GM23338 (cell line): Measurements from ENCODE around the gene CMKLR1. TPM values are rescaled to one million over a fixed set of nuclear protein-coding genes. Genes with fewer than 3 reads are reported as not detected.

ENCODE experiments used
- ATAC-seq: fragments of 200-7000 bp; cut with Tn5 transposase; 3 replicates; pipeline ENCODE4 v1.9.1; 2020
- DNase-seq: peaks from one replicate; pipeline ENCODE4 v3.0.0-alpha.2; 2015; ENCODE audit warnings: low spot score
- H2AFZ ChIP-seq: fragments of 200-600 bp; sonication (generic); 2 replicates; pipeline ENCODE4 v1.8.0; 2016; ENCODE audit warnings: antibody characterized with exemption, mild to moderate bottlenecking, moderate library complexity
- H3F3A ChIP-seq: fragments of 200-600 bp; sonication (generic); replicated peaks from 2 replicates; pipeline ENCODE4 v1.8.0; 2017; ENCODE audit warnings: antibody characterized with exemption, mixed run types, low read depth
- H3K27ac ChIP-seq: fragments of 200-600 bp; sonication (generic); 2 replicates; pipeline ENCODE4 v1.6.1; 2016; ENCODE audit warnings: low read depth
- H3K27me3 ChIP-seq: fragments of 200-600 bp; sonication (generic); 2 replicates; pipeline ENCODE4 v1.8.0; 2016; ENCODE audit warnings: mild to moderate bottlenecking, mixed run types, moderate library complexity; ENCODE audit not compliant: insufficient read depth
- H3K36me3 ChIP-seq: fragments of 200-600 bp; sonication (generic); 2 replicates; pipeline ENCODE4 v1.8.0; 2016; ENCODE audit warnings: mild to moderate bottlenecking; ENCODE audit not compliant: insufficient read depth
- H3K4me1 ChIP-seq: fragments of 200-600 bp; sonication (generic); 2 replicates; pipeline ENCODE4 v1.8.0; 2016; ENCODE audit warnings: mild to moderate bottlenecking, moderate library complexity; ENCODE audit not compliant: insufficient read depth
- H3K4me2 ChIP-seq: fragments of 200-600 bp; sonication (generic); 2 replicates; pipeline ENCODE4 v1.7.1; 2017; ENCODE audit warnings: mixed run types
- H3K4me3 ChIP-seq: fragments of 200-600 bp; sonication (generic); 2 replicates; pipeline ENCODE4 v1.6.1; 2016; ENCODE audit warnings: mixed run types
- H3K79me2 ChIP-seq: fragments of 200-600 bp; sonication (generic); replicated peaks from 2 replicates; pipeline ENCODE4 v1.8.0; 2017; ENCODE audit warnings: mild to moderate bottlenecking; ENCODE audit not compliant: insufficient read depth
- H3K9me2 ChIP-seq: fragments of 200-600 bp; sonication (generic); 2 replicates; pipeline ENCODE4 v1.8.0; 2017; ENCODE audit not compliant: insufficient read depth
- H4K20me1 ChIP-seq: fragments of 200-600 bp; sonication (generic); replicated peaks from 2 replicates; pipeline ENCODE4 v1.8.0; 2017; ENCODE audit warnings: mild to moderate bottlenecking; ENCODE audit not compliant: insufficient read depth
- H3K27ac Mint-ChIP-seq: 2 replicates; pipeline ENCODE4 v1.8.0; 2020; ENCODE audit warnings: inconsistent platforms, mild to moderate bottlenecking, moderate library complexity, mixed read lengths
- H3K27me3 Mint-ChIP-seq: 3 replicates; pipeline ENCODE4 v1.8.0; 2022; ENCODE audit warnings: low read depth, mild to moderate bottlenecking, moderate library complexity, mixed read lengths, inconsistent platforms; ENCODE audit not compliant: insufficient read depth, poor library complexity
- H3K36me3 Mint-ChIP-seq: 3 replicates; pipeline ENCODE4 v1.8.0; 2021; ENCODE audit warnings: low read depth, mild to moderate bottlenecking, inconsistent platforms, moderate library complexity, mixed read lengths
- H3K4me1 Mint-ChIP-seq: 3 replicates; pipeline ENCODE4 v1.8.0; 2020; ENCODE audit warnings: mild to moderate bottlenecking, inconsistent platforms, mixed read lengths
- H3K4me3 Mint-ChIP-seq: 3 replicates; pipeline ENCODE4 v1.8.0; 2021; ENCODE audit warnings: moderate library complexity, mild to moderate bottlenecking, inconsistent platforms, mixed read lengths
- H3K9me3 Mint-ChIP-seq: 3 replicates; pipeline ENCODE4 v1.8.0; 2020; ENCODE audit warnings: moderate library complexity, mild to moderate bottlenecking, inconsistent platforms, mixed read lengths
- CREB1 ChIP-seq: fragments of 250-450 bp; sonication (Bioruptor Pico); IDR thresholded peaks from 2 replicates; pipeline ENCODE4 v1.5.0; 2020; ENCODE audit warnings: low read depth, mild to moderate bottlenecking, moderate library complexity
- CTCF ChIP-seq, 2 experiments: fragments of 200-600 bp in 1 of 2; sonication (generic) in 1 of 2; conservative IDR thresholded peaks; 2 replicates each; pipeline versions ENCODE4 v1.5.1 to v1.6.1; 2016 to 2017; ENCODE audit warnings: antibody characterized with exemption in 2 of 2, low read depth in 2 of 2, mild to moderate bottlenecking in 2 of 2, moderate library complexity in 1 of 2
- ETS1 ChIP-seq: IDR thresholded peaks from 2 replicates; pipeline ENCODE4 v1.6.1; 2016; ENCODE audit warnings: antibody characterized with exemption
- EZH2 ChIP-seq: fragments of 200-600 bp; sonication (generic); IDR thresholded peaks from one replicate; pipeline ENCODE4 v1.8.0; 2017; ENCODE audit warnings: antibody characterized with exemption, mild to moderate bottlenecking, low read depth; ENCODE audit not compliant: unreplicated experiment
- NANOG ChIP-seq: IDR thresholded peaks from 2 replicates; pipeline ENCODE4 v1.6.1; 2016; ENCODE audit warnings: antibody characterized with exemption, borderline replicate concordance
- ZNF114 ChIP-seq: fragments of 250-450 bp; sonication (Bioruptor Pico); IDR thresholded peaks from 2 replicates; pipeline ENCODE4 v1.5.0; 2020; ENCODE audit warnings: mild to moderate bottlenecking, moderate library complexity
- ZNF462 ChIP-seq: fragments of 250-450 bp; sonication (Bioruptor Pico); IDR thresholded peaks from 2 replicates; pipeline ENCODE4 v1.5.0; 2020; ENCODE audit warnings: mild to moderate bottlenecking, moderate library complexity
- polyA plus RNA-seq: library from polyadenylated mRNA; unstranded; fragments of >200 nt; fragmentation: Nextera tagmentation; extraction: Ambion mirVana; gene quantifications from 2 replicates; pipeline ENCODE4 v1.2.1, GENCODE V29; 2016
- total RNA-seq: library from RNA; depleted of rRNA; stranded (reverse); fragments of >200 nt; shearing (Covaris generic); gene quantifications from 2 replicates; pipeline ENCODE4 v1.2.3, GENCODE V29; 2014

Gene CMKLR1
- total and polyA plus RNA-seq, 2 experiments from 2014 or later = 0.40 to 2.6 TPM

GRCh38 chr12:108382437-108382801 lies 43.3 kb upstream of the CMKLR1 start:
- Histone ChIP-seq H3K36me3 (no peaks in the 10 kb centered on the region), H3K4me3 (no peak overlapping the region), H4K20me1 (no peaks in the 10 kb centered on the region), H3K27me3 (no peaks in the 10 kb centered on the region), H3K9me2 (no peaks in the 10 kb centered on the region), H3K4me1 (no peaks in the 10 kb centered on the region), H2AFZ (no peak overlapping the region), H3K79me2 (no peaks in the 10 kb centered on the region), H3K27ac (no peak overlapping the region), H3K4me2 (no peak overlapping the region), H3F3A (no peaks in the 10 kb centered on the region)
- Mint-ChIP-seq H3K27ac (no peak overlapping the region), H3K4me3 (no peak overlapping the region), H3K27me3 (no peaks in the 10 kb centered on the region), H3K9me3 (peaks cover 20% of the 10 kb centered on the region), H3K4me1 (no peaks in the 10 kb centered on the region; the same call in 2 of the 3 replicates), H3K36me3 (peaks cover 9% of the 10 kb centered on the region)
- ATAC-seq (peak; percentile 72), DNase-seq (no peak)
- no peak for TF ChIP-seq EZH2
- no peak for TF ChIP-seq ZNF114 (CRISPR knock-in tag)
- no peak for TF ChIP-seq ETS1
- no peak for TF ChIP-seq NANOG
- TF ChIP-seq CTCF (conservative IDR thresholded peaks at IDR 0.05; ENCODE audit: low read depth in 2 of 2) = 0 out of 4 replicates have a peak, but pooled peaks of 1 of the 2 experiments have one; percentile 14
- TF ChIP-seq CREB1 (CRISPR knock-in tag) = no peak
- TF ChIP-seq ZNF462 (CRISPR knock-in tag) = no peak
